GM12891 (cell line): ENCODE results near the gene ERGIC1.

Experiments
- PAX5 ChIP-seq: IDR thresholded peaks from 2 replicates; pipeline ENCODE4 v1.6.1; 2011; ENCODE audit warnings: low read length, moderate library complexity, mild to moderate bottlenecking; ENCODE audit not compliant: insufficient read depth, severe bottlenecking
- POLR2A ChIP-seq: IDR thresholded peaks from 2 replicates; pipeline ENCODE4 v1.6.1; 2011; ENCODE audit warnings: low read depth, low read length, control low read depth
- POLR2AphosphoS5 ChIP-seq: IDR thresholded peaks from 2 replicates; pipeline ENCODE4 v1.6.1; 2011; ENCODE audit warnings: low read depth, low read length, control low read depth
- POU2F2 ChIP-seq: IDR thresholded peaks from 2 replicates; pipeline ENCODE4 v1.6.1; 2011; ENCODE audit warnings: low read depth, mild to moderate bottlenecking, control low read depth, low read length, moderate library complexity
- SPI1 ChIP-seq: IDR thresholded peaks from 2 replicates; pipeline ENCODE4 v1.6.1; 2011; ENCODE audit warnings: low read depth, low read length, control low read depth
- TAF1 ChIP-seq: IDR thresholded peaks from 2 replicates; pipeline ENCODE4 v1.6.1; 2011; ENCODE audit warnings: low read depth, low read length, control low read depth

- TF ChIP-seq POLR2AphosphoS5 (no peak), POLR2A (no peak), POU2F2 (no peak), TAF1 (no peak), SPI1 (no peak), PAX5 (no peak)
Measured at GRCh38 chr5:172999372-172999973, 165.4 kb downstream of the ERGIC1 start.
